ENCODE measurements around the gene SPEF2.

Gene SPEF2

GRCh38 chr5:35761541-35761940, 143.9 kb downstream of the SPEF2 start:
- FAIRE-seq: no peak
- no peak for DNase-seq (ENCODE audit: insufficient read length, low spot score)
- TF ChIP-seq POU2F2 (IDR thresholded peaks at IDR 0.05; ENCODE audit: low read depth, low read length) (no peak), POLR2AphosphoS5 (IDR thresholded peaks at IDR 0.05; ENCODE audit: low read depth, low read length) (no peak), PAX5 (IDR thresholded peaks at IDR 0.05; ENCODE audit: insufficient read depth, low read length, severe bottlenecking) (no peak), SPI1 (IDR thresholded peaks at IDR 0.05; ENCODE audit: low read depth, low read length) (no peak), TAF1 (IDR thresholded peaks at IDR 0.05; ENCODE audit: low read depth, low read length) (no peak), POLR2A (IDR thresholded peaks at IDR 0.05; ENCODE audit: low read depth, low read length) (no peak)

DNA sequence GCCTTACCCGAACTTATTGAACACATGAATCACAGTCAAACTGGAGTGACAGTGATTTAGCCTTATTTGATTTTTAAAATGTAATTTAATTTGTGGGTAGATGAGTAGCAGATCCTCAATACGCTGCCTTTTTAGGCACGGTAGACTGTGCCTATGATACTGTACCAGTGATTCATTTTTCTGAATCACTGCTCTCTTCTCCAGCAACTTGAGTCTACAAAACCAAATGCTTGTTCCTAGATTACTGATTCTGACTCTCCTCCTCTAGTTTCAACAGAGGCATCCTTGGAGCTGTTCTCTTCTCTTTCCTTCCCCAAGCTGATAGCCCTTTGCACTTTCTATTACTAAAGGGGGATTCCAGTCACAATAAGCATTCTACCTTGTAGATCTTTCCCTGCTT, 144.7 kb downstream of the SPEF2 start:
- DNase-seq (ENCODE audit: insufficient read length, low spot score): no peak
- FAIRE-seq: no peak
- TF ChIP-seq POU2F2 (IDR thresholded peaks at IDR 0.05; ENCODE audit: low read depth, low read length): no peak
- no peak for TF ChIP-seq TAF1 (IDR thresholded peaks at IDR 0.05; ENCODE audit: low read depth, low read length)
- TF ChIP-seq SPI1 (IDR thresholded peaks at IDR 0.05; ENCODE audit: low read depth, low read length): no peak
- TF ChIP-seq POLR2AphosphoS5 (IDR thresholded peaks at IDR 0.05; ENCODE audit: low read depth, low read length): no peak
- no peak for TF ChIP-seq POLR2A (IDR thresholded peaks at IDR 0.05; ENCODE audit: low read depth, low read length)
- TF ChIP-seq PAX5 (IDR thresholded peaks at IDR 0.05; ENCODE audit: insufficient read depth, low read length, severe bottlenecking): no peak

- TF ChIP-seq TAF1 (IDR thresholded peaks at IDR 0.05; ENCODE audit: low read depth, low read length) (no peak), POLR2AphosphoS5 (IDR thresholded peaks at IDR 0.05; ENCODE audit: low read depth, low read length) (no peak), POU2F2 (IDR thresholded peaks at IDR 0.05; ENCODE audit: low read depth, low read length) (no peak), SPI1 (IDR thresholded peaks at IDR 0.05; ENCODE audit: low read depth, low read length) (no peak), POLR2A (IDR thresholded peaks at IDR 0.05; ENCODE audit: low read depth, low read length) (no peak), PAX5 (IDR thresholded peaks at IDR 0.05; ENCODE audit: insufficient read depth, low read length, severe bottlenecking) (no peak)
- no peak for FAIRE-seq
Observed at GRCh38 chr5:35765921-35766320, 148.3 kb downstream of the SPEF2 start.

GRCh38 chr5:35771300-35771699, 153.6 kb downstream of the SPEF2 start:
- FAIRE-seq: no peak
- TF ChIP-seq POLR2A (IDR thresholded peaks at IDR 0.05; ENCODE audit: low read depth, low read length): no peak
- TF ChIP-seq POLR2AphosphoS5 (IDR thresholded peaks at IDR 0.05; ENCODE audit: low read depth, low read length): no peak
- TF ChIP-seq SPI1 (IDR thresholded peaks at IDR 0.05; ENCODE audit: low read depth, low read length): no peak
- TF ChIP-seq TAF1 (IDR thresholded peaks at IDR 0.05; ENCODE audit: low read depth, low read length): no peak
- no peak for TF ChIP-seq PAX5 (IDR thresholded peaks at IDR 0.05; ENCODE audit: insufficient read depth, low read length, severe bottlenecking)
- TF ChIP-seq POU2F2 (IDR thresholded peaks at IDR 0.05; ENCODE audit: low read depth, low read length): no peak

More at GRCh38 chr5:35765921-35766320, 148.3 kb downstream of the SPEF2 start:
- DNase-seq (ENCODE audit: insufficient read length, low spot score): no peak

DNA sequence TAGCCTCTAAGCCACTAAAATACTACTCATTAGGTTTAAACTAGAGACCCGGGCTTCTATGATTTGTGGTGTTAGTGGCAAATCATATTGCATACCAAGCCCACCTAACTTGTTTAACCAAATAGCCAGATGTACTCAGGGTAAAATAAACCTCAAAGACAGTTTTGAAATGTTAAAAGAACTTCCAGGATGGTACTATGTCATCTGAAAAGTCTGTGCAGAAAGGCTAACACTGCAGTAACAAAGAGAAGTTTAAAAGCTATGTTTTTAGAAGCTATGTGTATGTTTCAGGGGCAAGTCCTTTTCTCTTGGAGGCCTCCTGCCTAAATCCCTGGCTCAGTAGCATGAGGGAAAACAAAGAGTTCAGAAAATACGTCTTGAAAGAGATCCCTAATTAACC, 154.2 kb downstream of the SPEF2 start:
- FAIRE-seq (no peak), DNase-seq (ENCODE audit: insufficient read length, low spot score) (no peak)
- TF ChIP-seq PAX5 (IDR thresholded peaks at IDR 0.05; ENCODE audit: insufficient read depth, low read length, severe bottlenecking): no peak
- TF ChIP-seq SPI1 (IDR thresholded peaks at IDR 0.05; ENCODE audit: low read depth, low read length): no peak
- TF ChIP-seq TAF1 (IDR thresholded peaks at IDR 0.05; ENCODE audit: low read depth, low read length): no peak
- no peak for TF ChIP-seq POLR2AphosphoS5 (IDR thresholded peaks at IDR 0.05; ENCODE audit: low read depth, low read length)
- TF ChIP-seq POU2F2 (IDR thresholded peaks at IDR 0.05; ENCODE audit: low read depth, low read length): no peak
- no peak for TF ChIP-seq POLR2A (IDR thresholded peaks at IDR 0.05; ENCODE audit: low read depth, low read length)

More at GRCh38 chr5:35771300-35771699, 153.6 kb downstream of the SPEF2 start:
- DNase-seq (ENCODE audit: insufficient read length, low spot score): no peak

- FAIRE-seq (no peak), DNase-seq (ENCODE audit: insufficient read length, low spot score) (no peak)
- no peak for TF ChIP-seq TAF1 (IDR thresholded peaks at IDR 0.05; ENCODE audit: low read depth, low read length)
Observed at GRCh38 chr5:35773967-35774366, 156.3 kb downstream of the SPEF2 start.

DNA sequence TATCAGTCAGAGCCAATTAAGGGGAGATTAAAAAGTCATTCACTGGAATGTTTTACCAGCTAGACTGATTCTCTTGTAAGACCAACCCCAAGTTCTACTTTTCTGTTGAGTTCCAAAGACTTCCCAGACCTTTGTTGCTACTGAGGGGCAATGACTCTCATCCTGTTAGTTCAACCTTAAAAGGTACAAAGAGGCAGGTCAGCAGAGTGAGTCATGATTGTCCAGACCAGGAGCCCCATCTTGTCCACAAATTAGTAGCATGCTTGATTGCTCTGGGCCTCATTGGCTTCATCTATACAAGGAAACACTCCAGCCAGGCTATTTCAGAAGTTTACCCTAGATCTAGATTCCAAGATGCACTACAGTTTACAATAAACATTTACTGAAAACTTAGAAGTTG, 159.1 kb downstream of the SPEF2 start:
- FAIRE-seq (no peak), DNase-seq (ENCODE audit: insufficient read length, low spot score) (no peak)

DNA sequence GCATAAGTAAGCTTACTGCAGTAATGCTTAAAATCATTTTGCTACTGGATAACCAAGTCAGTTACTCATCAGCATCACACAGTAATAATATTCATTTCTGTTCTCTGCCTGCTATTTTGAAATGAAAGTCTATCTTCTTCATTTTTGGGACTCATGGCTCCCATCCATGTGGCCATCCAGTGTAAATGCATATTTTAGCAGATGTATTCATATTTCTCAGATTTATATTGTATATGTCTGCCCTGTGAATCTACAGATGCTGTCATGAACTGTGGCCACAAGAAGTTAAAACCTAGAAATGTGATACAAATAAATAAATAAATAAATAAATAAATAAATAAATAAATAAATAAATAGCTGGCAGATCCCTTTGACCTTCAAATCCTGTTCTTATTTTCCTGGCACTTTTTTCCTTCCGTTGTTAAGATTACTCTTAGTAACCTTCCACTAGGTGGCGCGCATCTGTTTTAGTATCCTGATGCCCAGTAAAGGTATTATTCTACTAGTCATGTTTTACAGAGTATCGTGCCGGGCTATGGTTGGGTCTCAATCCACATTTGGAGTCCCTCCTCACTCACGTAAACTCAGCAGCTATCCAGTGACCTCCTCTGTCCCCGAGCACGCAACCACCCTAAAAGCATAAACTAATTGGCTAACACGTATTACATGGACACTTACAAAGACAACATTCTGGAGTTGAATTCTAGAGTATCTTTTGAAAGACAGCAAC, 159.9 kb downstream of the SPEF2 start:
- TF ChIP-seq POU2F2 (IDR thresholded peaks at IDR 0.05; ENCODE audit: low read depth, low read length) (no peak), POLR2AphosphoS5 (IDR thresholded peaks at IDR 0.05; ENCODE audit: low read depth, low read length) (no peak), SPI1 (IDR thresholded peaks at IDR 0.05; ENCODE audit: low read depth, low read length) (no peak), POLR2A (IDR thresholded peaks at IDR 0.05; ENCODE audit: low read depth, low read length) (no peak), TAF1 (IDR thresholded peaks at IDR 0.05; ENCODE audit: low read depth, low read length) (no peak), PAX5 (IDR thresholded peaks at IDR 0.05; ENCODE audit: insufficient read depth, low read length, severe bottlenecking) (no peak)
- DNase-seq (ENCODE audit: insufficient read length, low spot score) (no peak), FAIRE-seq (peak; percentile 69)

More for the DNA sequence above, 159.1 kb downstream of the SPEF2 start:
- TF ChIP-seq POLR2A (IDR thresholded peaks at IDR 0.05; ENCODE audit: low read depth, low read length): no peak
- TF ChIP-seq POU2F2 (IDR thresholded peaks at IDR 0.05; ENCODE audit: low read depth, low read length): no peak
- no peak for TF ChIP-seq TAF1 (IDR thresholded peaks at IDR 0.05; ENCODE audit: low read depth, low read length)
- no peak for TF ChIP-seq POLR2AphosphoS5 (IDR thresholded peaks at IDR 0.05; ENCODE audit: low read depth, low read length)
- no peak for TF ChIP-seq SPI1 (IDR thresholded peaks at IDR 0.05; ENCODE audit: low read depth, low read length)
- no peak for TF ChIP-seq PAX5 (IDR thresholded peaks at IDR 0.05; ENCODE audit: insufficient read depth, low read length, severe bottlenecking)

DNA sequence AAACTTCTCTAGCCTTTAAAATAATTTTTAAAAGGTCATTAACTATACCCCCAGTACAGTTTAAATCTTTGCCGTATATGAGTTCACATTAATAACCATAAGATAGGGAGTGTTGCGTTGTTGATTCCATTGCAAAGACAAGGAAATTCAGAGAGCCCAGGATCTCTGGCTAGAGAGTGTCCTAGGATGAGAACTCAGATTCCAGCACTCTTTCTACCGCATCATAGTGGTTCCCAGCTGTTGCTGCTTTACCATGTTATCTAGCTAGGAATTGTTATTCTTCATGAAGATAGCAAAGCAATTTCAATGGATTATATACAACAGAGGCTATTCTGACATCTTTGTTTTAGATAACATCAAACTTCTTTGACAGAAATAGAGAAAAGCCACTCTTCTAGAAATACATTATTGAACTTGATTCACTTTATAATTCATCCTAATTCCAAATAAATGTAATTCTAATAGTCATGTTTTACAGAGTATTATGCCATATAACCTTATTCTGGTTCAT, 160.7 kb downstream of the SPEF2 start:
- DNase-seq (ENCODE audit: insufficient read length, low spot score) (no peak), FAIRE-seq (no peak)
- TF ChIP-seq POLR2AphosphoS5 (IDR thresholded peaks at IDR 0.05; ENCODE audit: low read depth, low read length): no peak
- no peak for TF ChIP-seq PAX5 (IDR thresholded peaks at IDR 0.05; ENCODE audit: insufficient read depth, low read length, severe bottlenecking)
- no peak for TF ChIP-seq POU2F2 (IDR thresholded peaks at IDR 0.05; ENCODE audit: low read depth, low read length)
- TF ChIP-seq POLR2A (IDR thresholded peaks at IDR 0.05; ENCODE audit: low read depth, low read length): no peak
- TF ChIP-seq TAF1 (IDR thresholded peaks at IDR 0.05; ENCODE audit: low read depth, low read length): no peak
- no peak for TF ChIP-seq SPI1 (IDR thresholded peaks at IDR 0.05; ENCODE audit: low read depth, low read length)

Measured in GM12891 (cell line).